Measurements from ENCODE around the gene HEY2. TPM values are rescaled to one million over a fixed set of nuclear protein-coding genes. Genes with fewer than 3 reads are reported as not detected.

Gene HEY2
- total and polyA plus RNA-seq, 2 donors (not counting 3 experiments of a cell fraction or from before 2014, with no cell fraction given) = 0.07 TPM; not detected in 1

- Histone ChIP-seq H2AFZ (ENCODE audit: low read depth, low read length) (no peak overlapping the region), H3K27ac (ENCODE audit: insufficient read depth, low read depth, low read length) (peak overlapping the region; percentile 81), H3K4me2 (ENCODE audit: insufficient read depth, low read length) (peak overlapping the region; percentile 98), H3K9ac (replicated peaks; ENCODE audit: extremely low read depth, insufficient read depth, low read length) (peak overlapping the region; percentile 84), H3K9me3 (replicated peaks; ENCODE audit: control insufficient read depth, insufficient read depth, low read length) (no peaks in the 10 kb centered on the region), H3K27me3 (ENCODE audit: control insufficient read depth in 2 of 2, insufficient read depth in 2 of 2, low read length in 2 of 2) (no peaks in the 10 kb centered on the region), H3K4me1 (ENCODE audit: control insufficient read depth, extremely low read depth, insufficient read depth, low read length) (peaks cover 43% of the 10 kb centered on the region), H3K4me3 (replicated peaks in 1 of 3; ENCODE audit: insufficient read depth in 1 of 3, low read depth in 1 of 3, low read length in 3 of 3) (peak overlapping the region in 2 of 3 experiments; percentile 9 to 96), H4K20me1 (replicated peaks; ENCODE audit: control insufficient read depth, extremely low read depth, insufficient read depth, low read length) (no peaks in the 10 kb centered on the region), H3K9me1 (replicated peaks; ENCODE audit: control insufficient read depth, extremely low read depth, insufficient read depth, low read length) (no peaks in the 10 kb centered on the region), H3K36me3 (ENCODE audit: control insufficient read depth in 2 of 2, extremely low read depth in 1 of 2, insufficient read depth in 2 of 2, low read length in 2 of 2) (no peaks in the 10 kb centered on the region), H3K79me2 (ENCODE audit: control insufficient read depth, insufficient read depth, low read length) (peaks cover 59% of the 10 kb centered on the region)
- ChIA-PET CTCF (interaction anchor here (0.8 to 11.1 kb wide), 8 partner anchors 11 to 180 kb away, joined by 3 to 138 read pairs (median 26); partner anchors contain the start of gene HINT3), POLR2A (no interaction called here)
- no TSS peak for BruUV-seq (replicated peaks)
- dilution Hi-C loops (cut with MboI; ENCODE audit: extremely low pct_ligation_motif_present, low sequenced_read_pairs) (no loop called here), intact Hi-C loops (cut with micrococcal nuclease) (loop anchor here (1.0 to 5.0 kb wide), 5 partner anchors 9 to 113 kb away; no protein-coding TSS in a partner anchor)
- TF ChIP-seq, protein P1, sequence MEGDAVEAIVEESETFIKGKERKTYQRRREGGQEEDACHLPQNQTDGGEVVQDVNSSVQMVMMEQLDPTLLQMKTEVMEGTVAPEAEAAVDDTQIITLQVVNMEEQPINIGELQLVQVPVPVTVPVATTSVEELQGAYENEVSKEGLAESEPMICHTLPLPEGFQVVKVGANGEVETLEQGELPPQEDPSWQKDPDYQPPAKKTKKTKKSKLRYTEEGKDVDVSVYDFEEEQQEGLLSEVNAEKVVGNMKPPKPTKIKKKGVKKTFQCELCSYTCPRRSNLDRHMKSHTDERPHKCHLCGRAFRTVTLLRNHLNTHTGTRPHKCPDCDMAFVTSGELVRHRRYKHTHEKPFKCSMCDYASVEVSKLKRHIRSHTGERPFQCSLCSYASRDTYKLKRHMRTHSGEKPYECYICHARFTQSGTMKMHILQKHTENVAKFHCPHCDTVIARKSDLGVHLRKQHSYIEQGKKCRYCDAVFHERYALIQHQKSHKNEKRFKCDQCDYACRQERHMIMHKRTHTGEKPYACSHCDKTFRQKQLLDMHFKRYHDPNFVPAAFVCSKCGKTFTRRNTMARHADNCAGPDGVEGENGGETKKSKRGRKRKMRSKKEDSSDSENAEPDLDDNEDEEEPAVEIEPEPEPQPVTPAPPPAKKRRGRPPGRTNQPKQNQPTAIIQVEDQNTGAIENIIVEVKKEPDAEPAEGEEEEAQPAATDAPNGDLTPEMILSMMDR (IDR thresholded peaks at IDR 0.05; ENCODE audit: extremely low read depth in 1 of 2, insufficient read depth in 1 of 2, low read depth in 1 of 2, low read length in 2 of 2) = no peak
- TF ChIP-seq, protein P2, sequence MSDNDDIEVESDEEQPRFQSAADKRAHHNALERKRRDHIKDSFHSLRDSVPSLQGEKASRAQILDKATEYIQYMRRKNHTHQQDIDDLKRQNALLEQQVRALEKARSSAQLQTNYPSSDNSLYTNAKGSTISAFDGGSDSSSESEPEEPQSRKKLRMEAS (IDR thresholded peaks at IDR 0.05; ENCODE audit: insufficient read depth, insufficient read length) = no peak
- TF ChIP-seq POLR2AphosphoS5 (IDR thresholded peaks at IDR 0.05; ENCODE audit: insufficient read depth, low read depth, low read length) (no peak), FOS (IDR thresholded peaks at IDR 0.05; ENCODE audit: borderline replicate concordance, insufficient read depth, low read length) (no peak), JUN (IDR thresholded peaks at IDR 0.05; ENCODE audit: borderline replicate concordance, insufficient read depth, insufficient read length, low read depth) (no peak), GATA2 (IDR thresholded peaks at IDR 0.05; ENCODE audit: insufficient read depth, insufficient read length, low read depth, low read length) (no peak), EZH2 (IDR thresholded peaks at IDR 0.05; ENCODE audit: borderline replicate concordance, low read depth, low read length, severe bottlenecking) (no peak), MYC (IDR thresholded peaks at IDR 0.05; ENCODE audit: low read depth, low read length) (no peak), POLR2A (IDR thresholded peaks at IDR 0.05; ENCODE audit: low read depth, low read length) (no peak)
- DNase-seq (ENCODE audit: low read depth, low spot score) = peak; percentile 88
- FAIRE-seq = no peak
These were observed 44.4 kb downstream of the HEY2 start for GRCh38 chr6:125793863-125794262.

Data from endothelial cell of umbilical vein (primary cell).